Right lobe of liver (tissue), 6 donors: ENCODE measurements around the gene PRSS2. TPM values are rescaled to one million over a fixed set of nuclear protein-coding genes. Genes with fewer than 3 reads are reported as not detected.

Source experiments
- ATAC-seq, 4 donors: fragments of 200-7000 bp; cut with Tn5 transposase; one replicate each; pipeline ENCODE4 v1.9.1; 2020; ENCODE audit warnings: mild to moderate bottlenecking in 4 of 4, moderate library complexity in 4 of 4
- DNase-seq, 3 donors: peaks; one replicate each; pipeline ENCODE4 v3.0.0-alpha.2; 2020
- H3K27ac ChIP-seq, 3 donors: fragments of 200-600 bp; one replicate each; pipeline ENCODE4 v1.8.0; 2022
- H3K27me3 ChIP-seq, 2 donors: fragments of 200-600 bp; one replicate each; pipeline ENCODE4 v1.8.0; 2022
- H3K36me3 ChIP-seq, 4 donors: fragments of 200-600 bp; sonication (generic) in 1 of 4; one replicate each; pipeline versions ENCODE4 v1.5.1 to v1.8.0; 2017 to 2022; ENCODE audit warnings: control low read depth in 1 of 4
- H3K4me1 ChIP-seq, 4 donors: fragments of 200-600 bp; sonication (generic) in 1 of 4; one replicate each; pipeline versions ENCODE4 v1.5.1 to v1.8.0; 2017 to 2022; ENCODE audit warnings: control low read depth in 1 of 4
- H3K4me3 ChIP-seq, 3 donors: fragments of 200-600 bp; one replicate each; pipeline ENCODE4 v1.8.0; 2022
- H3K9me3 ChIP-seq, 4 donors: fragments of 200-600 bp; sonication (generic) in 1 of 4; one replicate each; pipeline versions ENCODE4 v1.5.1 to v1.8.0; 2017 to 2022; ENCODE audit warnings: control low read depth in 1 of 4
- CTCF ChIP-seq, 4 donors: fragments of 200-600 bp in 3 of 4; fragments of 450-650 bp in 1 of 4; IDR thresholded peaks; one replicate each; pipeline versions ENCODE4 v1.5.1 to v1.8.0; 2016 to 2022; ENCODE audit warnings: antibody characterized with exemption in 4 of 4, mild to moderate bottlenecking in 2 of 4
- POLR2A ChIP-seq: fragments of 450-650 bp; IDR thresholded peaks from one replicate; pipeline ENCODE4 v1.6.1; 2017; ENCODE audit warnings: antibody characterized with exemption, mild to moderate bottlenecking
- WGBS: methylation state at CpG from one replicate; pipeline ENCODE4 v1.1.6; 2018; ENCODE audit warnings: low coverage, low lambda C conversion rate; ENCODE audit not compliant: insufficient coverage; ENCODE audit errors: missing lambda C conversion rate; 5-methylcytosine and 5-hydroxymethylcytosine counted together
- intact Hi-C, 2 donors: fragments of 100-400 bp; cut with DNase I; formaldehyde crosslinking; loops; one replicate each; pipeline versions ENCODE4 v1.11.2 to v1.14.1; 2022
- total RNA-seq, 6 experiments: library from RNA; depleted of rRNA in 2 of 6; stranded (reverse); fragments of >200 nt in 2 of 6; fragmentation: NEBNext Ultra II Directional in 3 of 6; extraction: Animal tissue kit (Norgen Biotek cat#: 25700) in 3 of 6; gene quantifications; one replicate each; pipeline versions ENCODE4 v1.1.0 to v1.2.4, GENCODE V29; 2016 to 2023
- donor health status: DM: no; HTN: yes; CAD: no.
- donor health status: DM: no; HTN: no; CAD: no.
- donor health status: DM: no; HTN: no; CAD: no.
- donor health status: DM: no; HTN: yes; CAD: no.
- donor health status: DM: no; HTN: yes; CAD: no.

Gene PRSS2
- total RNA-seq, 6 experiments from 2014 or later: 0.26 TPM; not detected in 5

- peaks cover 0 to 10% of the 10 kb centered on the region in 2 donors for H3K27me3 ChIP-seq
- 52% methylated on average over 3 of the region's 8 CpGs for WGBS
- H3K4me3 ChIP-seq: no peak overlapping the region
- no peaks in the 10 kb centered on the region for H3K9me3 ChIP-seq
- TF ChIP-seq CTCF (IDR thresholded peaks at IDR 0.05) (no peak), POLR2A (no peak)
- peaks cover 0 to 12% (median 0%) of the 10 kb centered on the region in 4 donors for H3K4me1 ChIP-seq
- no peak for ATAC-seq
- H3K36me3 ChIP-seq: no peaks in the 10 kb centered on the region
- intact Hi-C loops: no loop called here
- no peak overlapping the region for H3K27ac ChIP-seq
- no peak for DNase-seq
Observed at GRCh38 chr7:142801601-142802295, 31.0 kb downstream of the PRSS2 start.

DNA sequence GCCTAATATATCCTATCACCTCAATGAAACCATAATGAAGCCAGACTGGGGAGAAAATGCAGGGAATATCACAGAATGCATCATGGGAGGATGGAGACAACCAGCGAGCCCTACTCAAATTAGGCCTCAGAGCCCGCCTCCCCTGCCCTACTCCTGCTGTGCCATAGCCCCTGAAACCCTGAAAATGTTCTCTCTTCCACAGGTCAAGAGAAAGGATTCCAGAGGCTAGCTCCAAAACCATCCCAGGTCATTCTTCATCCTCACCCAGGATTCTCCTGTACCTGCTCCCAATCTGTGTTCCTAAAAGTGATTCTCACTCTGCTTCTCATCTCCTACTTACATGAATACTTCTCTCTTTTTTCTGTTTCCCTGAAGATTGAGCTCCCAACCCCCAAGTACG is 31.5 kb downstream of the PRSS2 start:
- H3K27ac ChIP-seq: no peak overlapping the region
- no peak for DNase-seq
- no peak overlapping the region for H3K4me3 ChIP-seq
- no peak for TF ChIP-seq POLR2A
- no peak for TF ChIP-seq CTCF (IDR thresholded peaks at IDR 0.05)
- intact Hi-C loops: no loop called here
- WGBS: 38% methylated on average over 2 of the region's 3 CpGs
- no peaks in the 10 kb centered on the region for H3K36me3 ChIP-seq
- H3K4me1 ChIP-seq: peaks cover 0 to 7% (median 0%) of the 10 kb centered on the region in 4 donors
- H3K9me3 ChIP-seq: no peaks in the 10 kb centered on the region
- peaks cover 0 to 6% of the 10 kb centered on the region in 2 donors for H3K27me3 ChIP-seq
- ATAC-seq: no peak

DNA sequence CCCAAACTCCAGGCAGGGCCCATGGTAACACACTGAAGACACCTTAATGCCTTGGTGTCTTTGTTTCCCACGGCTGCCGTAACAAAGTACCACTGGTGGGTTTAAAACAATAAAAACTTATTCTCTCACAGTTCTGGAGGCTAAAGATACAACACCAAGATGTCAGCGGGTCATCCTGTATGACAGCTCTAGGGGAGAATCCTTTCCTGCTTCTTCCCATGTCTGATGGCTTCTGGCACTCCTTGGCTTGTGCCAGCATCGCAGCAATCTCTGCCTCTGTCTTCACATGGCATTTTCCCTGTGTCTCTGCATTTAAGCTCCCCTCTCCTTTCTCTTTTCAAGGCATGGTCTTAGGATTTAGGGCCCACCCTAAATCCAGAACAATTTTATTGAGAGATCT is 33.1 kb downstream of the PRSS2 start:
- WGBS: 65% methylated on average over 4 of the region's 4 CpGs
- H3K4me1 ChIP-seq: no peaks in the 10 kb centered on the region
- no peak overlapping the region for H3K4me3 ChIP-seq
- TF ChIP-seq CTCF (IDR thresholded peaks at IDR 0.05) (no peak), POLR2A (no peak)
- ATAC-seq: no peak
- H3K27ac ChIP-seq: no peak overlapping the region
- no peaks in the 10 kb centered on the region for H3K27me3 ChIP-seq
- H3K36me3 ChIP-seq: no peaks in the 10 kb centered on the region
- no peaks in the 10 kb centered on the region for H3K9me3 ChIP-seq
- no peak for DNase-seq
- intact Hi-C loops: no loop called here

GRCh38 chr7:142804728-142805207 is 34.0 kb downstream of the PRSS2 start:
- DNase-seq (no peak), ATAC-seq (no peak)
- no peaks in the 10 kb centered on the region for H3K4me1 ChIP-seq
- WGBS: 38% methylated on average over 4 of the region's 4 CpGs
- TF ChIP-seq CTCF (IDR thresholded peaks at IDR 0.05) (no peak), POLR2A (no peak)
- no peaks in the 10 kb centered on the region for H3K27me3 ChIP-seq
- H3K36me3 ChIP-seq: no peaks in the 10 kb centered on the region
- no peak overlapping the region for H3K4me3 ChIP-seq
- H3K27ac ChIP-seq: no peak overlapping the region
- no peaks in the 10 kb centered on the region for H3K9me3 ChIP-seq
- intact Hi-C loops: no loop called here
